NCI-H526 treated with DMSO at 0.1 percent for 48 hours (cell line): ENCODE measurements around the gene ARHGEF17.
"Not testable (repeated sequence)": the region's sequence is repeated elsewhere in the genome, so short reads cannot be mapped to it uniquely, and the experiment has no call there.

ENCODE experiments used
- DNase-seq: peaks from one replicate; lab custom pipeline; 2025; lab: John Stamatoyannopoulos, UW

ARHGEF17 gene

DNA sequence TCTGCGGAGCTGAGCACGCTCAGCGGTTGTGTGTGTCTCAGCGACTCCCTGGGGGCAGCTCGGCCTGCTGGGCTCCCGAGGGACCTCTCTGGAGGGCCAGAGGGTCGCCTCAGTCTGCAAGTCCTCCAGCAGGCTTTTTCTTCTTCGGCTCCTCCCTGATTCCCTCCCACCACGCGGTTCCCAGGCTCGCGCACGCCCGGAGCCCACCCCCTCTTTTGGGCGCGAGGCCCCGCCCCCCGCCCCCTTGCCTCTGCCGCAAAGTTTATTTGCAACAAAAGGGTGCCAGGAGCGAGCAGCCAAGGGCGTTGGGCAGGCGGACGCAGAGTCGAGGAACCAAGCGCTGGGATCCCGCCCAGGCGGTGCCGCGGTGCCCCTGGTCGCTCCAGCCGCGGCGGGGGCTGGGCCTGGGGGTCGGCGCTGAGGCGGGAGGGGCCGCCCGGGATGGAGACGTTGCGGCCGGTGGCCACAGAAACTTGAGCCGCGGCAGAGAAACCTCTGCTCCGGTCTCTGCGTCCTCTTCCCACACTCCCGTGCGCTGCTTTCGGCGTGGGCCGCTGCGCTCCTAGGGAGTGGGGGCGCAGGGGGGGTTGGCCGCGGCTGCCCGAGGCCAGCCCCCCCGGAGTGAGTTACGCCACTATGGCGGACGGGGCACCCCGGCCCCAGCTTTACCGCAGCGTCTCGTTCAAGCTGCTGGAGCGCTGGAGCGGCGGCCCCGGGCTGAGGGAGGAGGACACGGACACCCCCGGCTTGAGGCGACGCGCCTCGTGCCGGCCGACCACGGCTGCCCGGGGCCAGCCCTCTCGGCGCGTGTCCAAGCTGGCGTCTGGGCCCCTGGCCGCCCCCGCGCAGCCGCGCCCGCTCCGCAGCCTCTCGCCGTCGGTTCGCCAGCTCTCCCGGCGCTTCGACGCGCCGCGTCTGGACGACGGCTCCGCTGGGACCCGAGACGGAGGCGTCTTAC lies at the start of gene ARHGEF17:
ARHGEF17 (plus strand) TSS at position 274 of the 958 bp plus-strand sequence; CDS start at position 637, 363 bp downstream.
- peak; percentile 95 for DNase-seq

DNA sequence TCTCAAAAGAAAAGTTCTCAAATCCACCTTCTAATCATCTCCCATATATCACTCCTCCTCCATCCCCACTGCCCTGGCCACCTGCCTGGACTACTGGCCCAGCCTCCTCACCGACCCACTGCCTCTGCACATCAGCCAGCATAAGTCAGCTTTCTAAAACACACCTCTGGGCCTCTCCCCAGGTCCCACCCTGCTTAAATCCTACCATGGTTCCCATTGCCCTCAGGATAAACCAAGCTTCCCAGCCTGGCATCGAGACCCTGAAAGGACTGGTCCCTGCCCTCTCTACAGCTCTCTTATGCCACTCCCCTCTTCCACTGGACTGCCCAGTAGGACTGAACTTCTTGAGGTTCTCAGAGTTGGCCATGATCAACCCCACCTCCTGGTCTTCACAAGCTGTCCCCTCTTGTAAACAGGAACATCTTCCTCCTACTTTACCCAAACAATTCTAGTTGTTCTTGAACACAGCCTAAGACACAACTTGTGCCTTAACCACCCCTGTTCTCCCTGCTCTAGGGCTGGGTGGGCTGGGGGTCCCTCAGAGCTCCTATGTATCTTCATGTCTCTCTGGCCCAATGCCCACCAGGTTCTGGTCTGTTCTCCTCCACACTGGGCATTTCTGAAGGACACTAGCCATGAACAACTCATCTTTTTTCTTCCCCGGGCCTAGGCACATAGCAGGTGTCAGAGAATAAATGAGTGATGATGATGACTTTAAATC lies 48.5 kb upstream of the ARHGEF17 start:
- no peak for DNase-seq

DNA sequence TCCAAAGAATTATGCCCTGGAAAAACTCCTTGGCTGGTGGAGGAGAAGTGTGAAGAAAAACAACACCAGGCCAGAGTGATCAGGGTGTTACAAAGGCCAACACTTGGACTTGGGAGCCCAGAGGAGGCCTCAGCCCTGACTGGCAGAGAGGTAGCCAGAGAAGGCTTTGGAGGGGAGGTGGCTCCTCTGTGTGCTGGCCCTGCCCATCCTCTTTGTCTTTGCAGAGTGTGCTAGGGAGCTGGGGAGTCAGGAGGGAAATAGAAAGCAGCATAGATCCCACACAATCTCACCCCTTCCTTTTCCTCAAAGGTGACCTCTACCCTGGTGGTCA lies 48.0 kb upstream of the ARHGEF17 start:
- DNase-seq, result no peak

GRCh38 chr11:73262851-73263495 lies 45.1 kb upstream of the ARHGEF17 start:
- no peak for DNase-seq

GRCh38 chr11:73263640-73264039 lies 44.4 kb upstream of the ARHGEF17 start:
- DNase-seq, result no peak

- DNase-seq, result no peak
Observed at GRCh38 chr11:73265278-73265810, 42.7 kb upstream of the ARHGEF17 start.

DNA sequence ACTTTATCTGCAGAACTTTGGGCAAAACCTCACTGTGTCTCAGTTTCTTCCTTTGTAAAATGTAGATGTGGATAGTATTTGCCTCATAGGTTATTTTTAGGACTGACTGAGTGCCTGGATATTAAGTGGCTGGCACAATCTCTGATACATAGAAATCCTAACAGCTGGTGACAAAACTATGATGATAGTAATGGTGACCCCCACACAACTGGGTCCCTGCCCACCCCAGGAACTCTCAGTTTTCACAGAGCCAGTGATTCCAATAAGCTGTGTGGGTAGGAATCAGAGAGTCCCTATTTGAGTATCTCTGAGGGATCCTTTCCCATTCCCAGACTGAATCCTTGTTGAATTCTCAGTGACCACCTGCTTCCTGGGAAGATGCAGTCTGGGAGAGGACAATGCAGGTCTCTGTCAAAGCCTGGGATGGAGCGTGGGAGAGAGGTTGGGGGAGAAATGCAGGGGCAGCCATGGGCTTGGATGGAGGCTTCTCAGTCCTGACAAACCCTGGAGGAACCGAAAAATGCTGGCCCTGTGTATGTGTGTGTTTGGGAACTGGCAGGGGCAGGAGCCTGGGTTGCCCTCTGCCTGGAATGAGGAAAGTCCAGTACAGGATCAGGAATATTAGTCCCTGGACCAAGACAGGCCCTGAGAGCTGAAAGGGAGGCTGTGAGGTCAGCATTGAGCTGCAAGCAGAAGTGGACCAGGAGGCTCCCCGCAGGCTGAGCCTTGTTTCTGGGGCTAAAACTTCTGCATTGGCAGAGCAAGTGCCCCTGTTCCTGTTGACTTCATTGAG lies 42.0 kb upstream of the ARHGEF17 start:
- no peak for DNase-seq

GRCh38 chr11:73266646-73267020 lies 41.4 kb upstream of the ARHGEF17 start:
- DNase-seq, result no peak

DNA sequence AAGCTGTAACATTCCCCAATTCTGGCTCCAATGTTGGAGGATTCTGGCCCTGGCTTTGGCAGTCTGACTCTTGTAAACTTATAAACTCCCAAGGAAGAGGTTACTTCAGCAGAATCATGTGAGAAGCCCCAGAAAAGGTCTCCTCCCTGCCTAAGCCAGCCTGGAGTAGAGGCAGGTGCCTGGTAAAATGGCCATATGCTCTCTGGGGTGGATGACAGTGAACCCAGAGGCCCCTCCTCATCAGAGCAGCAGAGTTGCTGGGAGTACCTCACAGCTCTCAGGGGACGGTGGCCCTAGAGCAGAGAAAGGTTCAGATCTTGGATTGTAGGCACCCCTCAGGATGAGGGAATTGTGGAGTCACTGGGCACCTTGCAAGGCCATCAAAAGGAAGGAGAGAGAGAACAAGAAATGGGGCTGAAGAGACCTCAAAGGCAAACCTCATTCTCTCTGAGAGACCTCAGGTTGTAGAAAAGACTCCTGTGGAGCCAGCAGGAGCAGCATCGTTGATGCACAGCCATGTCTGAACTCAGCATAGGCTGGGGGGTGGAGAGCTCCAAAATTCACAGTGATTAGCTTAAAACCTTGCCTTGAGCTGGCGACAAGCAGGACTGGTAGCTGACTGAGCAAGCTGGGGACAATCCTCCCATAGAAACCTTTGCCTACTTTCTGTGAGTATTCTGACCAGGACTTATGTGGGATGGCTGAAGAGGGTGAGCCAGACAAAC lies 40.8 kb upstream of the ARHGEF17 start:
- no peak for DNase-seq

- no peak for DNase-seq
Observed at GRCh38 chr11:73267906-73268540, 40.1 kb upstream of the ARHGEF17 start.

- no peak for DNase-seq
Observed at GRCh38 chr11:73268671-73269271, 39.3 kb upstream of the ARHGEF17 start.

DNA sequence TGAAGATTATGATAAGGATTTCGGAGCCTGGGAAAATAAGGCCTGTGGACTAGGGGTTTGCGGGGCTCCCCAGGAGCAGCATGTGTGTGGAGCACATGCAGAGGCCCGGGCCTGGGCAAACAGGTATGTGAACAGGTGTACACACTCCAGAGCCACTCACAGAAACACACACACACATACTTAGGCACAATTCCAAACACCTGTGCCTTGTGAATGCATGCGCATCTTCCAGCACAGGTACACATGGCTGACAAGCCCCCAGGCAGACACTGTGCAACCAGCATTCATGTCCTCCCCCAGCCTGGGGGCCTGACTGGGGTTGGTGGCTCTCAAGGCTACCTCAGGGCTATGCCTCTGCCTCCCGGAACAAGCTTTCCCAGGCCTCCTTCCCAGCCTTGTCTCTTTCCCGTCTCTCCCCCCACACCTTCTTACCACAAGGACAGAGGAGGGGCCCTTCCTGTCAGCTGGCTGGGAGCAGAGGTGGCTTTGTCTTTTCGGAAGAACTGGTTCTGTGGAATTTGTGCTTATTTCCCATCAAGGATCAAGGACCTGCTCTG lies 38.5 kb upstream of the ARHGEF17 start:
- DNase-seq, result no peak

DNA sequence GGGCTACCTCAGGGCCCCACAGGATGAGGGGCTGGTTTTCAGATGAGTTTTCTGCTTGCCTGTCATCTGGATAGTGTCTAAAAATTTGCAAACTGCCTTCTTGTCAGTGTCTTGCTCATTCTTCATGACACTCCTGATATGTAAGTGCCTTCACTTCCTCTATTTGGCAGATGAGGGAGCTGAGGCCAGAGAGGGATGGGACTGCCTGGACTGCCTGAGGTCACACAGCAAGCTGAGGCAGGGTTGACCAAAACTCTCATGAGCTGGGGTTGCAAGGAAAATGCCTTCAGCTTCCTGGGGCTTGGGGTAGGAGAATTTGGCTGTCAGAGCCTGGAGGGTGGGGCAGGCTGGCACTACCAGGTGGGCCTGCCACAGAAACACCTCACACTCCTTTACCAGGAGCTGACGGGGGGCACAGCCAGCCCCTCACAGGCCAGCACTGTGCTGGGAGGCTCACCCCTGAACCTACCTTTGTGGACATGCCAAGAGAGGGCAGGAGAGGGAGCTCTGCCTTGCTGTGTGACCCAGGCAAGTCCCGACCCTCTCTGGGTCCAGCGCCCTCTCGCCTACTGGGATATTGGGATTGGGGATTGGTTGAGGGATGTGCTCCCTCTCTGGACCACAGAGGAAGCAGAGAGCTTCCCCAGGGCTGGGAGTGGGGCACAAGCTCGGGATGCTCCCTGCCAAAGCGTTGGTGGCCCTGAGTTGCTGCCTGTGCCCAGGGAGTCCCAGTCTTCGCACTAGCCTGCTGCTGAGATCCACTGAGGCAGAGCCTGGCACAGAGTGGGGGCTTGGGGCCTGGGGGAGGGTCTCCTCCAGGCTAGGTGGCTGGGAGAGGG lies 37.8 kb upstream of the ARHGEF17 start:
- DNase-seq, result no peak

- DNase-seq, result no peak
Observed at GRCh38 chr11:73270855-73271477, 37.1 kb upstream of the ARHGEF17 start.

GRCh38 chr11:73271478-73271865 lies 36.6 kb upstream of the ARHGEF17 start:
- not testable (repeated sequence) for DNase-seq

- DNase-seq, result peak; percentile 6
Observed at GRCh38 chr11:73271936-73272679, 36.0 kb upstream of the ARHGEF17 start, which contains the start of gene P2RY6. Gene P2RY6 (plus strand): TSS chr11:73272338. CDS start chr11:73296519, 24,181 bp downstream.

DNA sequence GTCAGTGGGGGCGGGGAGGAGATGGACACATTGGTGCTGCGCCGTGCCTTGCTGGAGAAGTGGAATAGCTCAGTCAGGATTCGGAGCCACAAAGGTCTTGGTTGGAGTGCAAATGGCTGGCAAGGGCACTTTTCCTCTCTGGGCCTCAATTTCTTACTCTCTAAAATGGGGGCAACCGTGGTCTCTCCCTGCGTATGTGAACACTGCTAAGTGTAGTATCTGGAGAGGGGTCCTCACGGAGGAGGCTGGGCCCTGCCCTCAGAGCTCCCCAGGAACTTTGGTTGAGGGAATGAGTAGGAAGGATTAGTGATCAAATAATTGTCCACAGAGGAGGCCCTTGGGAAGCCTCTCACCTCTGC lies 35.4 kb upstream of the ARHGEF17 start:
- no peak for DNase-seq
